GM23248 (cell line): ENCODE measurements around the gene SPTLC3. TPM values are rescaled to one million over a fixed set of nuclear protein-coding genes. Genes with fewer than 3 reads are reported as not detected.

Experiments used
- DNase-seq: peaks from one replicate; pipeline ENCODE4 v3.0.0-alpha.2; 2015
- H2AFZ ChIP-seq: fragments of 200-600 bp; sonication (generic); 2 replicates; pipeline ENCODE4 v1.6.1; 2016; ENCODE audit warnings: antibody characterized with exemption
- H3F3A ChIP-seq: fragments of 200-600 bp; sonication (generic); 2 replicates; pipeline ENCODE4 v1.6.1; 2016; ENCODE audit warnings: mild to moderate bottlenecking, antibody characterized with exemption, mixed run types; ENCODE audit not compliant: insufficient read depth
- H3K27ac ChIP-seq: fragments of 200-600 bp; sonication (generic); 2 replicates; pipeline ENCODE4 v1.5.1; 2016; ENCODE audit warnings: mild to moderate bottlenecking
- H3K27me3 ChIP-seq: fragments of 200-600 bp; sonication (generic); replicated peaks from 2 replicates; pipeline ENCODE4 v1.6.1; 2016; ENCODE audit warnings: mild to moderate bottlenecking; ENCODE audit not compliant: insufficient read depth
- H3K36me3 ChIP-seq: fragments of 200-600 bp; sonication (generic); 2 replicates; pipeline ENCODE4 v1.6.1; 2016; ENCODE audit warnings: low read depth, mild to moderate bottlenecking
- H3K4me1 ChIP-seq: fragments of 200-600 bp; sonication (generic); 2 replicates; pipeline ENCODE4 v1.6.1; 2016; ENCODE audit warnings: mild to moderate bottlenecking; ENCODE audit not compliant: insufficient read depth
- H3K4me2 ChIP-seq: fragments of 200-600 bp; sonication (generic); one replicate; pipeline ENCODE4 v1.6.1; 2016; ENCODE audit warnings: mild to moderate bottlenecking; ENCODE audit not compliant: unreplicated experiment
- H3K4me3 ChIP-seq: fragments of 200-600 bp; sonication (generic); 2 replicates; pipeline ENCODE4 v1.5.1; 2016; ENCODE audit warnings: mild to moderate bottlenecking
- H3K79me2 ChIP-seq: fragments of 200-600 bp; sonication (generic); 2 replicates; pipeline ENCODE4 v1.6.1; 2016; ENCODE audit warnings: mild to moderate bottlenecking; ENCODE audit not compliant: insufficient read depth
- H3K9ac ChIP-seq: fragments of 200-600 bp; sonication (generic); 2 replicates; pipeline ENCODE4 v1.6.1; 2016; ENCODE audit warnings: mild to moderate bottlenecking
- H3K9me2 ChIP-seq: fragments of 200-600 bp; sonication (generic); 2 replicates; pipeline ENCODE4 v1.6.1; 2016; ENCODE audit warnings: mixed run types, mild to moderate bottlenecking, moderate library complexity; ENCODE audit not compliant: insufficient read depth
- H3K9me3 ChIP-seq: fragments of 200-600 bp; sonication (generic); one replicate; pipeline ENCODE4 v1.6.1; 2017; ENCODE audit warnings: low read depth
- H4K20me1 ChIP-seq: fragments of 200-600 bp; sonication (generic); 2 replicates; pipeline ENCODE4 v1.6.0; 2016; ENCODE audit not compliant: insufficient read depth
- EZH2 ChIP-seq: fragments of 200-600 bp; sonication (generic); IDR thresholded peaks from 2 replicates; pipeline ENCODE4 v1.6.1; 2018; ENCODE audit warnings: antibody characterized with exemption, mild to moderate bottlenecking; ENCODE audit not compliant: insufficient read depth, poor library complexity, severe bottlenecking
- EZH2phosphoT487 ChIP-seq: fragments of 200-600 bp; sonication (generic); IDR thresholded peaks from 2 replicates; pipeline ENCODE4 v1.6.1; 2018; ENCODE audit warnings: antibody characterized with exemption, moderate library complexity, mild to moderate bottlenecking, low read depth; ENCODE audit not compliant: insufficient read depth
- WGBS, 2 experiments: methylation state at CpG; one replicate each; pipeline ENCODE4 v1.1.6; 2015 to 2017; ENCODE audit warnings: low lambda C conversion rate in 2 of 2, low coverage in 1 of 2; ENCODE audit errors: missing lambda C conversion rate in 2 of 2; 5-methylcytosine and 5-hydroxymethylcytosine counted together
- in situ Hi-C: fragments of 300-500 bp; cut with MboI; formaldehyde crosslinking; loops from 2 replicates; pipeline ENCODE4 v1.15.0; 2020
- polyA plus RNA-seq: library from polyadenylated mRNA; unstranded; fragments of >200 nt; fragmentation: Nextera tagmentation; extraction: Ambion mirVana; gene quantifications from 2 replicates; pipeline ENCODE4 v1.2.1, GENCODE V29; 2016
- total RNA-seq: library from RNA; depleted of rRNA; stranded (reverse); fragments of >200 nt; shearing (Covaris generic); gene quantifications from 2 replicates; pipeline ENCODE4 v1.2.3, GENCODE V29; 2014

Gene SPTLC3
- total and polyA plus RNA-seq, 2 experiments from 2014 or later: 1.4 to 5.5 TPM

GRCh38 chr20:13111249-13111911 lies 102.6 kb downstream of the SPTLC3 start:
- Histone ChIP-seq H2AFZ (no peak overlapping the region), H3K79me2 (no peaks in the 10 kb centered on the region), H3K27me3 (no peaks in the 10 kb centered on the region), H3K36me3 (no peaks in the 10 kb centered on the region), H3K4me2 (no peak overlapping the region), H4K20me1 (no peaks in the 10 kb centered on the region), H3K9me3 (no peaks in the 10 kb centered on the region), H3K27ac (no peak overlapping the region), H3K4me3 (no peak overlapping the region), H3K4me1 (no peaks in the 10 kb centered on the region), H3K9ac (no peak overlapping the region), H3F3A (no peaks in the 10 kb centered on the region), H3K9me2 (no peaks in the 10 kb centered on the region)
- TF ChIP-seq EZH2: no peak
- no peak for TF ChIP-seq EZH2phosphoT487
- no peak for DNase-seq
- in situ Hi-C loops: no loop called here
- WGBS, 2 experiments: 57 to 63% methylated on average over 5 of the region's 5 CpGs

GRCh38 chr20:13113731-13114130 lies 105.0 kb downstream of the SPTLC3 start:
- Histone ChIP-seq H3K36me3 (no peaks in the 10 kb centered on the region), H3K9me3 (no peaks in the 10 kb centered on the region), H3K9me2 (no peaks in the 10 kb centered on the region), H3K4me2 (no peak overlapping the region), H3K9ac (no peak overlapping the region), H3K27me3 (no peaks in the 10 kb centered on the region), H3K4me3 (no peak overlapping the region), H2AFZ (no peak overlapping the region), H3K79me2 (no peaks in the 10 kb centered on the region), H3K4me1 (no peaks in the 10 kb centered on the region), H3K27ac (no peak overlapping the region), H3F3A (no peaks in the 10 kb centered on the region), H4K20me1 (no peaks in the 10 kb centered on the region)
- in situ Hi-C loops: no loop called here
- WGBS, 2 experiments: 89 to 94% methylated on average over 3 of the region's 3 CpGs
- no peak for TF ChIP-seq EZH2
- no peak for TF ChIP-seq EZH2phosphoT487
- peak; percentile 6 for DNase-seq

- no peak overlapping the region for H3K27ac ChIP-seq
- no peaks in the 10 kb centered on the region for H3K79me2 ChIP-seq
- H2AFZ ChIP-seq: no peak overlapping the region
- H3K4me3 ChIP-seq: no peak overlapping the region
- no peaks in the 10 kb centered on the region for H3K36me3 ChIP-seq
- no peaks in the 10 kb centered on the region for H3K27me3 ChIP-seq
- DNase-seq: no peak
- H3F3A ChIP-seq: no peaks in the 10 kb centered on the region
- H3K9me3 ChIP-seq: no peaks in the 10 kb centered on the region
- H3K4me2 ChIP-seq: no peak overlapping the region
- H3K9me2 ChIP-seq: no peaks in the 10 kb centered on the region
- no peaks in the 10 kb centered on the region for H3K4me1 ChIP-seq
- in situ Hi-C loops: no loop called here
- no peak overlapping the region for H3K9ac ChIP-seq
- no peak for TF ChIP-seq EZH2phosphoT487
- TF ChIP-seq EZH2: no peak
- 69 to 89% methylated on average over 2 of the region's 2 CpGs for WGBS, 2 experiments
- no peaks in the 10 kb centered on the region for H4K20me1 ChIP-seq
Observed at GRCh38 chr20:13117200-13117599, 108.4 kb downstream of the SPTLC3 start.

- Histone ChIP-seq H3K79me2 (no peaks in the 10 kb centered on the region), H3K4me1 (no peaks in the 10 kb centered on the region), H3K4me3 (no peak overlapping the region), H3K9me3 (no peaks in the 10 kb centered on the region), H4K20me1 (no peaks in the 10 kb centered on the region), H3K27me3 (no peaks in the 10 kb centered on the region), H3K9me2 (no peaks in the 10 kb centered on the region), H3K36me3 (no peaks in the 10 kb centered on the region), H2AFZ (no peak overlapping the region), H3F3A (no peaks in the 10 kb centered on the region), H3K27ac (no peak overlapping the region), H3K9ac (no peak overlapping the region), H3K4me2 (no peak overlapping the region)
- in situ Hi-C loops: no loop called here
- 97 to 100% methylated on average over 1 of the region's 1 CpG for WGBS, 2 experiments
- TF ChIP-seq EZH2 (no peak), EZH2phosphoT487 (no peak)
- no peak for DNase-seq
Observed at GRCh38 chr20:13118676-13119075, 109.9 kb downstream of the SPTLC3 start.
